ENCODE results near the gene FIGLA.

FIGLA gene

DNA sequence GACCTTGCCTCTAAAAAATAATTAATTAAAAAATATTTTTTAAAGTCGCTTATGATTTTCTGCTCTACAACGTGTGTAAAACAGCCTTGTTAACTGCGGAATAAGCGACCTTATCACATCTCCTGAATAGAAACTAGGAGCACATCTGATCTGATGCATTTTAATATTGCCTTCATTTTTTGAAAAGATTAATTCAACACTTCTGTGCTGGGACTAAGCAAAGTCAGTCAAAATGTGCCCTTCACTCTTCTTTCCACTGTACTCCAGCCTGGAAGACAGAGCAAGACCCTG lies 17.3 kb upstream of the FIGLA start:
- DNase-seq, result no peak

DNA sequence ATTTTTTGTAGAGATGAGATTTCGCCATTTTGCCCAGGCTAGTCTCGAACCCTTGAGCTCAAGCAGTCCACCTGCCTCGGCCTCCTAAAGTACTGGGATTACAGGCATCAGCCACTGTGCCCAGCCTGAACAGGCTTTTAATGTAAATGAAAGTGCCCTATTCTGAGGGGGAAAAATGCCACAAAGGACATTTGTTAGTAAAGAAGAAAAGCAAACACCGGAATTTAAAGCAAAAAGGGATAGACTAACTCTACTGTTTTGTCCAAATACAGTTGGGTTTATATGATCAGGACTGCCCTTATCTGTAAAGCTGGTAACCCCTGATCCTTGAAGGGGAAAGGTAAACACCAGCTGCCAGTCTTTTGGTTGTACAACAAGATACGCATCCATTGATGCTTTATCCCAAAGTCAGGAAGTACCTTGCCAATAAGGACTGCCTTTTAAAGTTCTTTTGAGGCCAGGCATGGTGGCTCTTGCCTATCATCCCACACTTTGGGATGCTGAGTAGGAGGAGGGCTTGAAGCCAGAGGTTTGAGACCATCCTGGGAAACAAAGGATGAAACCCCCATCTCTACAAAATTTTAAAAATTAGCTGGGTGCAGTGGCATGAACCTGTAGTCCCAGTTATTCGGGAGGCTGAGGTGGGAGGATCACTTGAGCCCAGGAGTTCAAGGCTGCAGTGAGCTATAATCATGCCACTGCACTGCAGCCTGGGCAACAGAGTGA lies 16.8 kb upstream of the FIGLA start:
- DNase-seq, result no peak

DNA sequence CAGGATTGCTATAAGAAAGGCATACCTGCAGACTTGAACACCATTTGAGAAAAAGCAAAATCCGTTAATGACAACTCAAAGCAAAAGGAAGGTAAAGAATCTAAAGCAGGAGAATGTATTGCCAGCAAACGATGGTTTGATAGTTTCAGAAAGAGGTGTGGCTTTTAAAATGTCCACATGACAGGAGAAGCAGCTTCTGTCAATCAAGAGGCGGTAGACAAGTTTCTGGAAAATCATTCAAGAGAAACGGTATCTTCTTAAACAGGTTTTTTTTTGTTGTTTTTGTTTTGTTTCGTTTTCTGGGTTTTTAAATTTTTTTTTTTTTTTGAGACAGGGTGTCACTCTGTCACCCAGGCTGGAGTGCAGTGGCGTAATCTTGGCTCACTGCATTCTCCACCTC lies 16.2 kb upstream of the FIGLA start:
- DNase-seq, result no peak

DNA sequence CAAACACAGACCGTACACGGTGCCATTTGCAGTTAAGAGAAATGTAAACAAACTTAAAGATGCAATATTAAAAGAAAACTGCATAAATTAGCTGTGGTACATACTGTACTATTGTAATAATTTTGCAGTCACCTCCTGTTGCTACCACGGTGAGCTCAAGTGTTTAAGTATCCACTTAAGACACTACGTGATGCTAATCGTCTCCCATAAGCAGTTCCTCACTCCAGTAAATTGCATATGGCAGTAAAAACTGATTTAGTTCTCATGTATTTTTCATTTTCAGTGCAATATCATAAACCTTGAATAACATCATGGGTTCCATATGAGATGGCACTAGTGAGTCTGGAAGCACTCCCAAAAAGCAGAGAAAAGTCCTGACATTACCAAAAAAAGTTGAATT lies 15.6 kb upstream of the FIGLA start:
- no peak for DNase-seq

DNA sequence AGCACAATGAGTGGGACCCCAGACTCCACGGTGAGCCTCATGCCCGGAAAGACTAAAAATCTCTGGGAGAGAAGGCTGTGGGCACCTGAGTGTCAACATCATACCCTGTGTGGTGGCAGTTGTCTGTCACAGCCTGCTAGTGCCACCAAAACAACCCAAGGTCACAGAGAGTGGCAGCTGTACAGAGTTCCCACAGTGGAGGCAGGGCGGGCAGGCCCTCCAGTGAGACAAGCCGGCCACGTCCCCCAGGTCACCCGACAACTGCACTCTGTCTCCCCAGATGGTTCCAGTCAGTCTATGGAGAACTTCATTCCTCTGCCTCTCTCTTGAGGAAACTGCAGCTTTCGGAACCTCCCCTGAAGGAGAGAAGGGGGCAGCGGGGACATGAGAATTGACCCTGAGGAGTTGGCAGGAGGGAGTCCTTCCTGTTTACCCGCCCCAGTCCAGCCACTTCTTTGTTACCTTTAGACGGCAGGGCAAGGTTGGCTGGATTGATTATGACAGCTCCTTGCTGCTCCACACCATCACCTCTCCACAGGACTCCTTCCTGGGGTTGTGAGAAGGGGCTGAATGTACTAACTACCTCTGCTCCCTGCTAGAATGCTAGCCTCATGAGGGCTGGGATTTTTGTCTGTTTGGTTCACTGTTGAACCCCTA lies 11.3 kb upstream of the FIGLA start:
- DNase-seq, result no peak

DNA sequence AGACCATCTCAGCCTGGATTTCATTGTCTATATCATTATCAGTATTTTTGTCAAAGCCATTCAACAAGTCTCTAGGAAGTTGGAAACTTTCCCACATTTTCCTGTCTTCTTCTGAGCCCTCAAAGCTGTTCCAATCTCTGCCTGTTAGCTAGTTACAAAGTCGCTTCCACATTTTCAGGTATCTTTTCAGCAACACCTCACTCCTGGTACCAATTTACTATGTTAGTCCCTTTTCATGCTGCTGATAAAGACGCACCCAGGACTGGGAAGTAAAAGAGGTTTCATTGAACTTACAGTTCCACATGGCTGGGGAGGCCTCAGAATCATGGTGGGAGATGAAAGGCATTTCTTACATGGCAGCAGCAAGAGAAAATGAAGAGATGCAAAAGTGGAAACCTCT lies 9.3 kb upstream of the FIGLA start:
- no peak for DNase-seq

DNA sequence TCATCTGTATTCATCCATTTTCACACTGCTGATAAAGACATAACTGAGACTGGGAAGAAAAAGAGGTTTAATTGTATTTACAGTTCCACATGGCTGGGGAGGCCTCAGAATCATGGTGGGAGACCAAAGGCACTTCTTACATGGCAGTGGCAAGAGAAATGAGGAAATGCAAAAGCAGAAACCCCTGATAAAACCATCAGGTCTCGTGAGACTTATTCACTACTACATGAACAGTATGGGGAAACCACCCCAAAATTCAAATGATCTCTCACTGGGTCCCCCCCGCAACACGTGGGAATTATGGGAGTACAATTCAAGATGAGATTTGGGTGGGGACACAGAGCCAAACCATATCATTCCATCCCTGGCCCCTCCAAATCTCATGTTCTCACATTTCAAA lies 7.6 kb upstream of the FIGLA start:
- peak; percentile 49 for DNase-seq

DNA sequence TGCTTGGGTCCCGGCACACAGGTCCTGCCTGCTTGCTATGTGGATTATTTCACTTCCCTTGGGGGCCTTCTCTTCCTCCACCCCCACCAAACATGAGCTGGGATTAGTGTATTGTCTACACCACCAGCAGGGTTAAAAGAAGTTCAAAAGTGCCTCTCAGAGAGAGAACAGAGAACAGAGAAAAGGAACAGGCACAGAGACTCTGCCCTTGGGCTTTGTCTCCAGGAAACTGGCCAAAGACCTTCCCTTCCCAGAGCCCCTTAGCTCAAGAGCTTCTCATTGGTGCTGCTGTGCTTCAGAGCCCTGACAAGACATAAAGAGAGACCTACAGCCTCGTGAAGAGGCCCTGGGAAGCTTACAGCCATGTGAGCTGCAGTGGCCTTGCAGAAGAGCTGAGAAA lies 7.1 kb upstream of the FIGLA start:
- peak; percentile 94 for DNase-seq

DNA sequence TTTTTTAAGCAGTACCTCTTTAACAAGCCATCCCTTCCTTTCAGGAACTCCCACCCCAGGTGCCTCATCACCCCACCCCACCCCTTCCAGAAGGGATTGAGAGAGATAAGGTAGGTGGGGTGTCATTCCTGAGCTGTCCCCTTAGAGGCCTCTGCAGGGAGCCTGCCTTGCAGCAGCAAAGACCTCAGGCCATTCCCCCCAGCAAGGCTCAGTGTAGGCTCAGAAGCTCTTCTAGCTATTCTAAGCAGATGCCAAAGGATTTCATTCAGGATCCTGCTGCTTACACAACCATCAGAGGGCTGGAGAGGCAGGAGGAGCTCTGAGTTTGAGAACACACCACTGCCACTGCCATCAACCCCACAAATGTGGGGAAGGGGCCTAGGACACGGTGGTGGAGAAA lies 5.8 kb upstream of the FIGLA start:
- DNase-seq, result no peak

DNA sequence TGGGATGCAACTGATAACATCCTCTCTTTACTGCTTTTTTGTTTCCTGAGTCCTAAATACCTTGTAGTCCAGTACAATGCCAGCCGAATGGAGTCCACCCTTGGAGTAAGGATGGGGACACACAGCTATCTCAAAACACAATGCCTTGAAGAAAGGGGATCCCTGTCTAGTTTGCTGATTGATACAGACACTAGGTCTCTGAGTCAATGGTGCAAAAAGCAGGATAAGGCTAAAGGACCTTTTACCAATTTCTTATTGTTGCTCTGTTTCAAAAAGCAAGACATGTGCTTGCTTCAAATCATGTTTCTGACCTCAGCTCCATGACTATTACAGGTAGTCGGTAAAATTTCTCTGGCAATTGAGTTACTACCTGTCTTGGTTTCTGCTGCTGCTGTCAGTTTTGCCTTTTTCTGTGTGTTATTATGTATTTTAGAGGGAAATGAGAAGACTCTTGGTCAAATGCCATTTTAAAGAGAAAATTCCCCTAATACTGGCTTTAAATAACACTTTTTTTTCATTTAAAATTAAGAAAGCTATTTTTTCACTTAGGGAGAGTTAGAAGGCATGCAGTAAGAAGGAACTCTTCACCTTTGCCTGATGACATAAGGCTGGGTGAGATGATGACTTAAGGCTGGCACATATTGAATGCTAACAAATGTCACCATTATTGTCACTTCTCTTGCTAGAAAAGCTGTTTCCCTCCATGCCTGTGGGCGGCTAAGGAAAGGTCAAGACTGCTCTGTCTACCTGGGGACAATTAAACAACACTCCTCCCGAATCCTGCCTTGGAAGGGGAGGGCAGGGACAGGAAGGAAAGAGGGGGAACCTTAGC lies 4.9 kb upstream of the FIGLA start:
- no peak for DNase-seq

DNA sequence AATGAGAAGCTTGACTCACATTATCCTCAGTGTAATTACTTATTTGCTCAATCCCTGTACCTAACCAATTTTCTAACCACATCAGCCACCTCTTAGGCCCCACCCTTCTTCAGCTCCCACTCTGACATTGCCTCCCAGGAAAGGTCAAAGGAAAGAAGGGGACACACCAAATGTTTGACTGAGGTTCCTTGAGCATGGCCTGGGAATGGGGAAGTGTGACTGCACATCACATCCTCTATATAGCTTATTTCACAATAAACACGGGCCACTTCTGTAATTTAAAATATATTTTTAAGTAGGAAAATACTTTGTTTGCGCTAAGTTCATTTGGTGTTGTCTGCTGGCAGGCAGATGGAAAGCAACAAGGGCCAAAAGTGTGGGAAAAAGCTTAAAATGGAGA lies 3.0 kb upstream of the FIGLA start:
- DNase-seq, result peak; percentile 94

DNA sequence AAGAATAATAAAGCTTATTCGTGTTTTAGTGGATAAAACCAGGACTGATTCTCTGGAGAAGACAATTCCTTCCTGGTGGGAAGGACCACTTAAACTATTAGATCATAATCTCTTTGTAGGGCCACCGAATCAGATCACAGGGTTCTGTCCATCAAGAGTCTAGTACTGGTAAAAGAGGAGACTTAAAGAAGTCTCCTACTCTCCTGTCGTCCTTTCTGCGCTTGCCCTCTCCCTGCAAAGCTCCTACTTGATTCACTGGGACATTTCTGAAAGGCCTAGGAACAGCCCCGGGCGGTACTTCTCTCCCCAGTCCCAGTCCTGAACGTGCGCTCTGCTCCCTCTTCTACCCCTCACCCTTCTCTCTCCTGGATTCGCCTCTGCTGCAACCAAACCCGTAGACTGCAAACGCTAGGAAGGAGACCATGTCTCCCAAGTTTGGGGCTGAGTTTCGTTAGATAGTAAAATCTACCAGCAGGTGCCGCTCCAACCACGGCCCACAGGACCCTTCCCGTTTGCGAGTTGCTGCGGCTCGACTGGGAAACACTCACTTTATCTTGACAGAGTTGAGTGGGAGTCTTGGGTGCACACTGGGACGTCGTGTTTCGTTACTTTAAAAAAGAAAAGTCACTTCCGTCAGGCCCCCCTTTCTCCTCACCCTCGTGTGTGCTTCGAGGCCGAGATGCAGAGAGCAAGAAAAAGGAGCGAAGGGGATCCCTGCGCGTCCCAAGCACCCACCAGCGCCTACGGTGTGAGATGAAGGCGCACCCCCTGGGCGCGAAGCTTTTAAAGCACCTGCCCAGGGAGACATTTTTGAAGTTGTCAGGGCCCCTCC lies 923 bp downstream of the FIGLA start:
- peak; percentile 71 for DNase-seq

DNA sequence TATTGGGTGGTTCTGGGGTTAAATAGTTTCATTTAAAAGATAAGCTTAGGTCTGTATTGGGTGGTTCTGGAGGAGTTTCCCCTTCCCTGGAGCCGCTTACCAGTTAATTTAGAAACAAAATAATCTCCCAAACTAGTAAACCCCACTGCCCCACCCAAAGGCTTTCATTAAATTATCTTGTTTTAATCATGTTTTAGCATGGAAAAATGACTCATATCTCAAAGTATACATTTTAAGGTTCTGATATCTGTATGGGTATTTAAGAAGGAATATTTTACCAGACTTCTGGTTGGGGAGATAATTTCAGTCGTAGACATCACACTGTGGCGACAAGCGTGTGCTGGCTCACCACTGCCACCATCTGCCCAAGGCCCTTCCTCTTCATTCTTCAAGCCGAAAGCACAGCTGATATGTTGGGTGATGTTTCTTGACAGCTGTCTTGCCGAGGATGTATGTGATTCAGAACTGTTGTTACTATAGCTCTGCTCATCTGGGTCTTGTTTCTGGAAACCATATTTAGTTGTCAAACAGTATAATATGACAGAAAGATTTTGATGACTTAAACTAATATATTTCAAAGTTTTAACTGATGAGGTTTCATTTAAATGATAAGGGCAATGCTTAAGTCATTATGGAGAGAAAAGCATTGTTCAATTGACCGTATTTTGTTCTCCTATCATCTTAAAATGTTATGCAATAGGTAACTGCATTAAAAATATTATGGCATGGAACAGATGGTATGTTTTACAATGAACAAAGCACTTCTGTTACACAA lies 5.1 kb downstream of the FIGLA start:
- peak; percentile 66 for DNase-seq

DNA sequence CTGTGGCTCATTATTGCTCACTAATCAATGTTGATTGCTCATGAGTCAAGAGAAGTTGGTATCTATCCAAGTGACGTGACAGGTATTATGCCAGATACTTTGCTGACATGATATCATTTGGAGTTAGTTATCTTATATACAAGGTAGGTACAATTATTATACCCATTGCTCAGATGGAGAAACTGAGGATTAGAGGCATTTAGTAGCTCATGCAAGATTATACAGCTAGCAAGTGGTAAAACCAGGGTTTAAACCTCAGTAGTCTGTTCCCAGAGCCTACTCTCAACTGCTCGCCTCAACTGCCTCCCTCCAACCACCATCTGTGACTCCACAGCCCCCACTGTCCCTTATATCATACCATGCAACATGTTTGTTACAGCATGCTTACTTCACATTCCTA lies 6.1 kb downstream of the FIGLA start:
- no peak for DNase-seq

DNA sequence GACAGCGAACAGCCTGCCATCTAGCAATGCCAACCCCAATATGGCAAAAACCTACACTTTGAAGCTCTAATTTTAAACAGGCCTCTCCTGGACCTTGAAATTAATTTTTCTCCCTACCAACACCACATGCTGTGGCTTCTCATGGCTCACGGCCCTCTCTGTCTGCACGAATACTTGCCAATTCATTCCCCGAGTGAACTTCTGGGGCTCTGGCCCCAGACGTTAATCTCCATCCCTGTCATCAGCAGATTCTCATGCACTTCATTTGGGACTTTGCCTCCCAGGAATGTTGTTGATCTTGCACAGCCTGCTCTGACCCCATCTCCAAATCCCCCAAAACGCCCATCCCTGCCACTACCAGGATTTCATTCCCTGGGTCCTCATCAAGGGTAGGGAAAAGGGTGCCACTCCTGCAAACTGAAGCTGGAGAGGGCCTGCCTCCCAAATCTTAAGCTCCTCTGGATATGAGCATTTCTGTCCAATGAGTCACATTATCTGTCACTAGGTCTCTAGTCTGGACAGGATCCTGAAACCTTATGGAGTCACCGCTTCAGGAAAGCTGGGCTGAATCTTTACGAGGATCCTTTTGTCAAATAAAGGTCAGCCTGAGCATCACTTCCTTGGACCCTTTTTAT lies 10.4 kb downstream of the FIGLA start:
- DNase-seq, result no peak

DNA sequence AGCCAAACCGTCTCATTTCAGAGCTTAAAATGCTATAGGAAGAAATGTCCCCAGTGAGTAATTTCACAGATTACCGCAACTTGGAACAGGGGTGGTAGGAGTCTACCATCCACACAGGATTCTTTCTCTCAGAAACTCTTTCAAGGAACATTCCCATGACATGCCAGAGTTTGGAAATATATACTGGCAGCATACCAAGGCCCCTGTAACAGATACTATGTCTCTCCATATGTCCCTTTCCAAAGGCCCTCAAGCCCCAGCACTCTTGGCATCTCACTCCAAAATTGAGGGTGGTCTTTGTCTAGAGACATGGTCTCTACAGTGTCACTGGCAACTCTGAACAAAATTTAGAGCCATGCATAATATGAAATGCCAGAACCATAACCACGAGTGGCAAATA lies 11.0 kb downstream of the FIGLA start:
- no peak for DNase-seq

DNA sequence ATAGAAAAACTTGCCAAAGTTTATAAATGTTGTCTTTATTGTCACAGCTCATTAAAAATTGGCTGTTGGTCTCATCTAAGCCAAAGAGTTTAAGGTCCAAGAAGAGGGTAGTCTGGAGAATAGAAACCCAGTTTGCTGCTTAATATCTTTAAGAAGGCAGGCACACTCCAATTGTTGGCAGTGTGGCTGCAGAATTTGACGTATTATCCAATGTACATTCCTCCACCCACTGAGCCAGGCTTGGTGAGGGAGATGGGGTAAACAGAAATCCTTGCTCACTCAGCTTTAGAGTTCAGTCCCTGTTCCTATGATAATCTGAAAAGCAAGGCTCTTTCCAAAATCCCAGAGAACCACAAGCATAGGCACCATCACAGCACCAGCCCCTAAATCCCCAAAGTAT lies 11.8 kb downstream of the FIGLA start:
- no peak for DNase-seq

DNA sequence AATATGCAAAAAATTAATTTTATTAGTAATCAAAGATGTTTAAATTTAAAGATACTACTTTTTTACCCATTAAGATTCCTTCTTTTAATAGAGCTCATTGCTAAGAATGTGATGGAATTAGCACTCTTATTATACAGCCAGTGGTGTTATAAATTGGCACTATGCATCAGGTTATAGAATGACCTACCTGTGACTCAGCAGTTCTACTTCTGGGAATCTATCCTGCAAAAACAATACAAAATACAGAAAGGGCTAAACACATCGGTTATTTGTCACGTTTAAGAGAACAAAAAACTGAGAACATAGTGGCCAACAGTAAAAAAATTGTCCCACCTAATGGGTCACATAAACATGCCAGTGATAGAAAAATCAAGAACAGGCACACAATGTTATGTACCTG lies 13.0 kb downstream of the FIGLA start:
- no peak for DNase-seq

DNA sequence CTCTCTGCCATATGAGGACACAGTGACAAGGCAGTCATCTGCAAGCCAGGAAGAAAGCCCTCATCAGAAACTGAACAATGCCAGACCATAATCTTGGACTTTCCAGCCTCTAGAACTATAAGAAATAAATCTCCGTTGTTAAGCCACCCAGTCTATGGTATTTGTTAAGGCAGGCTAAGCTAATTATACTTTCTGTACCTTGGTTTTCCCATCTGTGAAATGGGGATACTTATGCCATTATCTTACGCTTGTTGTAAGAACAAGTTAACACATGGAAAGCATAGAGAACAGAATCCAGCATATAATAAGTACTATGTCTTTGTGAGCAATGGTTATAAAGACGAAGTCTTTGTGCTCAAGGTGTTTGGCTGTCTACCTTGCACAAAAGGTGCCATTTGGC lies 14.2 kb downstream of the FIGLA start:
- DNase-seq, result no peak

DNA sequence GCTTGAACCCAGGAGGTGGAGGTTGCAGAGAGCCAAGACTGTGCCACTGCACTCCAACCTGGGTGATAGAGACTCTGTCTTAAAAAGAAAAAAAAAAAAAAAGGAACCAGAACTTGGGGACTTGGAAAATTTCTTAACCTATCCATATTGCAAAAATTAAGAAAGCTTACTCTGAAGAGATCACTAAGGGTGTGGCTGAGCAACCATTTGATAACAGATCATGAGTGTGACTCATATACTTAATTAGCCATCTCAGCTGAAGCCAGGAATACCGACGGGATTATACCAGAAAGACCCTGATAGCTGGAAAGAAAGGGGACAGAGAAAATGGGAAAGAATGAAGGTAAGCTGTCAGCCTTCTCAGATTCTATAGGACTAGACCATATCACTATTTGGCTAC lies 15.3 kb downstream of the FIGLA start:
- peak; percentile 57 for DNase-seq

DNA sequence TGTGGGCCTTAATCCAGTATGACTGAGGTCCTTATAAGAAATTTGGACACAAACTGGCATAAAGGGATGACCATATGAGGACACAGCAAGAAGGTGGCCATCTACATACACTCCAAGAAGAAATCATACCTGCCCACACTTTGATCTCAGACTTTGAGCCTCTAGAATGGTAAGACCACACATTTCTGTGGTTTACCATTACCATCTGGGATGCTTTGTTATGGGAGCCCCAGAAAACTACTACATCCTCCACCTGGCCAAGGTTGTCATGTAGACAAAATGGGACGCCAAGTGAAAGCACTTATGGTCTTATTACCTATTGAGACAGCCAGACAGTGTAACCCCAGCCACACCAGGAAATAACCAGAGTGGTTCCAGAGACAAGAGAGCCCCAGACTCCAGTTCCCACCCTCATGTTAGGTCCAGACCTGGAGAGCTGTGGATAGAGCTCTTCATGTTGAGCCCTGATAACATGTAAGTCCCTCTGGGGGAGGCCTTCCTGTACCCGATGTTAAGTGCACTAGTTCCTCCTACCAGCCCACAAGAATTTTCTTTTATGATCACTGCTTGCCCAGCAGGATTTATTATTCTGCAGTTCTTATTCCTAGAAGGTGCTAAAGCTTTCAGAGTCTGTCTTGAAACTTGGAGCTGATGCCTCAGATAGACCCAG lies 17.8 kb downstream of the FIGLA start:
- no peak for DNase-seq

DNA sequence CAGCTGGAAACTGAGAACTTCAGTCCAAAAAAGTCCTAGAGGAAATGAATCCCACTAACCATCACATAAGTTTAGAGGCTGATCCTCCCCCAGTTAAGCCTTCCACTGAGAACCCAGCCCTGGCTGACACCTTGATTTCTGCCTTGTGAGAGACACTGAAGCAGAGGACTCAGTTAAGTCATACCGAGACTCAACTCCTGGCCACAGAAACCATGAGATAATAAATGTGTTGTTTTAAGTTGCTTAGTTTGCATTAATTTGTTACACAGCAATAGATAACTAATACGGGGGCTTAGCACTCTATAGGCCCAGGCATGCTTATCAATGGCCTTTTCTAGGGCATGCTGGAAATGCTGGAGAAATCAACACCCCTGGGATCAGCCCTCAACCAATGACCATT lies 19.0 kb downstream of the FIGLA start:
- DNase-seq, result no peak
